Sigmoid colon (tissue), 7 donors: Measurements from ENCODE around the gene JAKMIP1. TPM values are rescaled to one million over a fixed set of nuclear protein-coding genes. Genes with fewer than 3 reads are reported as not detected.

Experiments used
- DNase-seq: peaks from one replicate; pipeline ENCODE4 v3.0.0-alpha.2; 2019
- H3K27ac ChIP-seq, 4 donors: fragments of 200-600 bp; sonication (generic); one replicate each; pipeline ENCODE4 v1.5.1; 2016 to 2019; ENCODE audit warnings: mild to moderate bottlenecking in 1 of 4
- H3K27me3 ChIP-seq, 3 donors: fragments of 200-600 bp; sonication (generic); one replicate each; pipeline ENCODE4 v1.5.1; 2019; ENCODE audit warnings: mild to moderate bottlenecking in 1 of 3
- H3K36me3 ChIP-seq, 4 donors: fragments of 200-600 bp; sonication (generic); one replicate each; pipeline ENCODE4 v1.5.1; 2016 to 2019
- H3K4me1 ChIP-seq, 4 donors: fragments of 200-600 bp; sonication (generic); one replicate each; pipeline ENCODE4 v1.5.1; 2017 to 2019
- H3K4me3 ChIP-seq, 4 donors: fragments of 200-600 bp; sonication (generic); one replicate each; pipeline ENCODE4 v1.5.1; 2017 to 2019; ENCODE audit warnings: mild to moderate bottlenecking in 2 of 4, moderate library complexity in 1 of 4
- H3K9me3 ChIP-seq, 4 donors: fragments of 200-600 bp in 3 of 4; sonication (generic) in 3 of 4; one replicate each; pipeline versions ENCODE4 v1.5.1 to v1.6.1; 2013 to 2019
- CTCF ChIP-seq, 4 experiments: fragments of 450-650 bp in 3 of 4; fragments of 200-600 bp in 1 of 4; IDR thresholded peaks; one replicate each; pipeline ENCODE4 v1.5.1; 2016 to 2019; ENCODE audit warnings: antibody characterized with exemption in 4 of 4, mild to moderate bottlenecking in 3 of 4, moderate library complexity in 2 of 4
- EP300 ChIP-seq, 4 donors: sonication (generic); formaldehyde crosslinking; IDR thresholded peaks; one replicate each; pipeline ENCODE4 v1.6.1; 2017; ENCODE audit warnings: antibody characterized with exemption in 4 of 4
- POLR2A ChIP-seq, 2 donors: fragments of 450-650 bp; IDR thresholded peaks; one replicate each; pipeline ENCODE4 v1.6.1; 2016; ENCODE audit warnings: antibody characterized with exemption in 2 of 2, mild to moderate bottlenecking in 2 of 2, moderate library complexity in 2 of 2
- POLR2AphosphoS5 ChIP-seq, 4 donors: sonication (generic); formaldehyde crosslinking; IDR thresholded peaks; one replicate each; pipeline ENCODE4 v1.6.1; 2017; ENCODE audit warnings: antibody characterized with exemption in 4 of 4
- WGBS, 2 donors: extraction: QIAGEN DNeasy Blood & Tissue Kit; methylation state at CpG; one replicate each; pipeline ENCODE4 v1.1.7; 2013; 5-methylcytosine and 5-hydroxymethylcytosine counted together
- intact Hi-C: fragments of 100-400 bp; cut with DNase I; formaldehyde crosslinking; loops from one replicate; pipeline ENCODE4 v1.15.1; 2023
- polyA plus RNA-seq, 3 donors: library from polyadenylated mRNA; stranded (reverse); fragments of 200-250 nt; gene quantifications; one replicate each; pipeline ENCODE4 v1.2.3, GENCODE V29; 2013
- total RNA-seq, 4 donors: library from RNA; depleted of rRNA; stranded (reverse); fragments of >200 nt; gene quantifications; one replicate each; pipeline ENCODE4 v1.1.0, GENCODE V29; 2016
- donor health status: healthy with polysubstance abuse.
- donor health status: Bipolar disorder and iron deficiency.
- donor health status: healthy.

Gene JAKMIP1
- total and polyA plus RNA-seq, 7 donors = 0.49 to 3.9 (median 1.8) TPM; not detected in 2

GRCh38 chr4:5979981-5980380 lies 220.4 kb downstream of the JAKMIP1 start:
- peaks cover 0 to 5% (median 0%) of the 10 kb centered on the region in 4 donors for H3K9me3 ChIP-seq
- H3K27me3 ChIP-seq = peaks cover 0 to 37% (median 13%) of the 10 kb centered on the region in 3 donors
- WGBS, 2 donors = 21 to 28% methylated on average over 11 of the region's 11 CpGs
- no peak for TF ChIP-seq CTCF (IDR thresholded peaks at IDR 0.05)
- TF ChIP-seq POLR2AphosphoS5 (IDR thresholded peaks at IDR 0.05) = no peak
- no peak for TF ChIP-seq EP300 (IDR thresholded peaks at IDR 0.05)
- TF ChIP-seq POLR2A (IDR thresholded peaks at IDR 0.05) = no peak
- no peak overlapping the region for H3K4me3 ChIP-seq
- DNase-seq = no peak
- intact Hi-C loops = no loop called here
- no peak overlapping the region for H3K27ac ChIP-seq
- H3K36me3 ChIP-seq = no peaks in the 10 kb centered on the region
- H3K4me1 ChIP-seq = no peaks in the 10 kb centered on the region

- WGBS, 2 donors = 75 to 79% methylated on average over 9 of the region's 9 CpGs
- peak; percentile 30 for DNase-seq
- intact Hi-C loops = no loop called here
- Histone ChIP-seq H3K36me3 (no peaks in the 10 kb centered on the region), H3K27me3 (peaks cover 6 to 62% (median 13%) of the 10 kb centered on the region in 3 donors), H3K4me1 (no peaks in the 10 kb centered on the region), H3K27ac (no peak overlapping the region), H3K4me3 (no peak overlapping the region), H3K9me3 (no peaks in the 10 kb centered on the region)
- TF ChIP-seq CTCF (IDR thresholded peaks at IDR 0.05) (no peak), POLR2AphosphoS5 (IDR thresholded peaks at IDR 0.05) (no peak), EP300 (IDR thresholded peaks at IDR 0.05) (no peak), POLR2A (IDR thresholded peaks at IDR 0.05) (no peak)
Measured at GRCh38 chr4:5976921-5977320, 223.4 kb downstream of the JAKMIP1 start.

- DNase-seq = peak; percentile 39
Measured at GRCh38 chr4:5976431-5976830, 223.9 kb downstream of the JAKMIP1 start.

More at GRCh38 chr4:5976431-5976830, 223.9 kb downstream of the JAKMIP1 start:
- Histone ChIP-seq H3K36me3 (no peaks in the 10 kb centered on the region), H3K4me3 (no peak overlapping the region), H3K4me1 (no peaks in the 10 kb centered on the region), H3K9me3 (no peaks in the 10 kb centered on the region), H3K27me3 (peaks cover 6 to 62% (median 11%) of the 10 kb centered on the region in 3 donors), H3K27ac (no peak overlapping the region)
- intact Hi-C loops = no loop called here
- WGBS, 2 donors = 84 to 86% methylated on average over 6 of the region's 6 CpGs
- TF ChIP-seq CTCF (IDR thresholded peaks at IDR 0.05) = no peak

Other genes with a start within 250 kb of the JAKMIP1 start
- gene C4orf50, start 182.1 kb downstream of the JAKMIP1 start, total RNA-seq = under 1 TPM; 0.16 to 0.83 (median 0.70) TPM
- under 1 TPM in 2 of 3 donors, not detected in 1; under 0.01 to 0.17 TPM for gene C4orf50, start 182.1 kb downstream of the JAKMIP1 start, polyA plus RNA-seq
- gene WFS1, start 69.3 kb upstream of the JAKMIP1 start, total RNA-seq = 10 to 100 TPM; 34.6 to 69.0 (median 47.2) TPM
- 10 to 100 TPM in 1 of 3 donors, 1 to 10 TPM in 2; 1.4 to 10.1 (median 3.6) TPM for gene WFS1, start 69.3 kb upstream of the JAKMIP1 start, polyA plus RNA-seq